H1 (cell line): Measurements from ENCODE around the gene FOXC2. TPM values are rescaled to one million over a fixed set of nuclear protein-coding genes. Genes with fewer than 3 reads are reported as not detected.

Experiments used
- BRCA1 ChIP-seq: IDR thresholded peaks from 2 replicates; pipeline ENCODE4 v1.6.1; 2012; ENCODE audit warnings: low read depth, low read length, improper control_type of control experiment
- CBX5 ChIP-seq: fragments of 300-800, 300-1000 bp; sonication (generic); IDR thresholded peaks from 2 replicates; pipeline ENCODE4 v1.7.1; 2016; ENCODE audit warnings: antibody characterized with exemption, low read length, low read depth
- CHD1 ChIP-seq: IDR thresholded peaks from 2 replicates; pipeline ENCODE4 v1.6.1; 2012; ENCODE audit warnings: low read depth, low read length, improper control_type of control experiment
- CTCF ChIP-seq, 3 experiments: IDR thresholded peaks; 1 replicate in 2 of 3; 2 replicates in 1 of 3; pipeline versions ENCODE4 v1.5.1 to v1.6.1; 2011; ENCODE audit warnings: low read length in 3 of 3, mild to moderate bottlenecking in 3 of 3, inconsistent platforms in 2 of 3, low read depth in 1 of 3, moderate library complexity in 1 of 3; ENCODE audit not compliant: insufficient read depth in 1 of 3; ENCODE audit errors: control extremely low read depth in 1 of 3
- FOSL1 ChIP-seq: IDR thresholded peaks from 2 replicates; pipeline ENCODE4 v1.6.1; 2011; ENCODE audit warnings: mild to moderate bottlenecking, low read depth, low read length, moderate library complexity; ENCODE audit not compliant: insufficient read depth
- JUN ChIP-seq: IDR thresholded peaks from 2 replicates; pipeline ENCODE4 v1.6.1; 2011; ENCODE audit warnings: low read depth, mild to moderate bottlenecking, improper control_type of control experiment, low read length
- NRF1 ChIP-seq: IDR thresholded peaks from 2 replicates; pipeline ENCODE4 v1.6.1; 2011; ENCODE audit warnings: mild to moderate bottlenecking, low read depth, low read length, improper control_type of control experiment
- PHF8 ChIP-seq: fragments of 200-600 bp; sonication (generic); conservative IDR thresholded peaks from 2 replicates; pipeline ENCODE4 v1.7.1; 2012; ENCODE audit warnings: low read depth, mild to moderate bottlenecking, inconsistent platforms, low read length, moderate library complexity
- POLR2AphosphoS5 ChIP-seq: IDR thresholded peaks from 2 replicates; pipeline ENCODE4 v1.6.1; 2011; ENCODE audit warnings: low read depth, low read length
- POU5F1 ChIP-seq: IDR thresholded peaks from 2 replicates; pipeline ENCODE4 v1.6.1; 2011; ENCODE audit warnings: low read depth, mild to moderate bottlenecking, low read length, moderate library complexity
- RAD21 ChIP-seq, 2 experiments: IDR thresholded peaks in 1 of 2; conservative IDR thresholded peaks in 1 of 2; 2 replicates each; pipeline ENCODE4 v1.6.1; 2011; ENCODE audit warnings: low read depth in 2 of 2, low read length in 2 of 2, improper control_type of control experiment in 1 of 2, inconsistent platforms in 1 of 2, mild to moderate bottlenecking in 1 of 2, moderate library complexity in 1 of 2
- RXRA ChIP-seq: IDR thresholded peaks from 2 replicates; pipeline ENCODE4 v1.6.1; 2011; ENCODE audit warnings: low read depth, mild to moderate bottlenecking, low read length, moderate library complexity; ENCODE audit not compliant: insufficient read depth
- SP1 ChIP-seq: IDR thresholded peaks from 2 replicates; pipeline ENCODE4 v1.6.1; 2011; ENCODE audit warnings: low read depth, low read length
- SP2 ChIP-seq: IDR thresholded peaks from 2 replicates; pipeline ENCODE4 v1.6.1; 2012; ENCODE audit warnings: mild to moderate bottlenecking, low read length, inconsistent platforms
- SRF ChIP-seq: IDR thresholded peaks from 2 replicates; pipeline ENCODE4 v1.6.1; 2011; ENCODE audit warnings: mild to moderate bottlenecking, low read depth, low read length, moderate library complexity
- TAF1 ChIP-seq: IDR thresholded peaks from 2 replicates; pipeline ENCODE4 v1.6.1; 2011; ENCODE audit warnings: mild to moderate bottlenecking, low read depth, low read length
- TBP ChIP-seq: IDR thresholded peaks from 2 replicates; pipeline ENCODE4 v1.6.1; 2011; ENCODE audit warnings: low read depth, low read length, improper control_type of control experiment
- TCF12 ChIP-seq: IDR thresholded peaks from 2 replicates; pipeline ENCODE4 v1.6.1; 2011; ENCODE audit warnings: low read depth, mild to moderate bottlenecking, low read length
- polyA plus RNA-seq, 7 experiments: library from polyadenylated mRNA; depleted of rRNA in 3 of 7; stranded (reverse) in 5 of 7; unstranded in 2 of 7; fragments of >200 nt in 5 of 7; fragments of 200-250 nt in 2 of 7; gene quantifications; 1 replicate in 5 of 7; 2 replicates in 1 of 7; 4 replicates in 1 of 7; pipeline versions ENCODE4 v1.2.1 to v1.2.3, GENCODE V29; 2011 to 2013; ENCODE audit warnings: missing spikeins in 2 of 7, mixed read lengths in 2 of 7
- total RNA-seq: library from RNA; stranded (reverse); fragmentation: NEBNext Ultra II Directional; extraction: Animal tissue kit (Norgen Biotek cat#: 25700); gene quantifications from 2 replicates; pipeline ENCODE4 v1.2.1, GENCODE V29; 2021

Gene FOXC2
- total and polyA plus RNA-seq, 2 of the 8 experiments (the other 6 are each of a cell fraction or from before 2014, with no cell fraction given) = 0.09 TPM; not detected in 1

GRCh38 chr16:86566601-86566965 is at the start of gene FOXC2 (continued):
- TF ChIP-seq TAF1 = no peak
- TF ChIP-seq TBP = no peak
- TF ChIP-seq CTCF (IDR thresholded peaks at IDR 0.05; ENCODE audit: control extremely low read depth in 1 of 3, insufficient read depth in 1 of 3, low read depth in 1 of 3, low read length in 3 of 3) = no peak
- no peak for TF ChIP-seq BRCA1
- TF ChIP-seq NRF1 = no peak
- TF ChIP-seq SP2 = no peak
- no peak for TF ChIP-seq JUN
- no peak for TF ChIP-seq CHD1
- TF ChIP-seq TCF12 = no peak
- TF ChIP-seq FOSL1 = peak; percentile 94
- no peak for TF ChIP-seq POU5F1
- peak; percentile 78 for TF ChIP-seq SP1
- no peak for TF ChIP-seq RXRA
- TF ChIP-seq POLR2AphosphoS5 = no peak
- TF ChIP-seq CBX5 = no peak
- no peak for TF ChIP-seq PHF8
- TF ChIP-seq SRF = no peak
- no peak for TF ChIP-seq RAD21 (IDR thresholded peaks at IDR 0.05 in 1 of 2, conservative IDR thresholded peaks at IDR 0.05 in 1 of 2; ENCODE audit: low read depth in 2 of 2, low read length in 2 of 2)
